ENCODE results near the gene THOC6.

THOC6 gene

GRCh38 chr16:2988590-2989099 lies 35.2 kb upstream of the THOC6 start:
- ChIA-PET POLR2A (ENCODE audit: low non-redundant PET) (no interaction called here), CTCF (no interaction called here)
- no peak overlapping the region for H3K27ac ChIP-seq
- no peak for TF ChIP-seq CTCF (conservative IDR thresholded peaks at IDR 0.05; ENCODE audit: low read depth)
- DNase-seq (ENCODE audit: low spot score) = no peak

DNA sequence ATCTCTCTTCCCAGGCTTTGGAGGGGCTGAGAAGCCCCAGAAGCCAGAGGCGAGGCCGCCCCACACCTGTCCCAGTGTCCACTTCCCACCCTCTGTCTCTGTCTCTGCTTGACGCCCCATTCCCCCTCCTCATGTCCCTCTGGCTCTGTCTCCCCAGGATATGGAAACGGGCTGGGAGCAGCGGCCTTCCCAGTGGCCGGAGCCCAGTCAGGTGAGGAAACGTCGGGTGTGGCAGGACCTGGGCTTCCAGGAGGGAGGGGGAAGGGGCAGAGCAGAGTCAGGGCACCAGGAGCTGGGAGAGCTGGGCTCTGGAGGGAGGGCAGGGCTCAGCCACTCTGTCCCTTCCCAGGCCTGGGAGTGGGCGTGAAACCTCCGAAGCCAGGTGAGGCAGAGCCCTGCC lies 32.9 kb upstream of the THOC6 start:
- no peak overlapping the region; the same call in 1 of the 2 replicates for H3K27ac ChIP-seq
- TF ChIP-seq CTCF (conservative IDR thresholded peaks at IDR 0.05; ENCODE audit: low read depth) = no peak
- no peak for DNase-seq (ENCODE audit: low spot score)
- ChIA-PET CTCF (interaction anchor here (1.0 kb wide), 1 partner anchor 21 kb away, joined by 8 read pairs; the partner anchor contains the start of gene PAQR4), POLR2A (ENCODE audit: low non-redundant PET) (interaction anchor here (0.7 to 1.7 kb wide), 3 partner anchors 19 to 30 kb away, joined by 4 to 10 read pairs (median 7); no protein-coding TSS in a partner anchor)

- POLR2A ChIA-PET (ENCODE audit: low non-redundant PET) = interaction anchor here (0.7 to 1.7 kb wide), 3 partner anchors 18 to 30 kb away, joined by 4 to 10 read pairs (median 7); no protein-coding TSS in a partner anchor
- CTCF ChIA-PET = interaction anchor here (1.0 to 1.1 kb wide), 2 partner anchors 22 to 40 kb away, joined by 4 to 8 read pairs; partner anchors contain the start of gene PAQR4
- no peak for DNase-seq (ENCODE audit: low spot score)
- TF ChIP-seq CTCF (conservative IDR thresholded peaks at IDR 0.05; ENCODE audit: low read depth) = no peak
- H3K27ac ChIP-seq = peak overlapping the region; percentile 63
Measured at GRCh38 chr16:2991566-2992261, 32.1 kb upstream of the THOC6 start.

GRCh38 chr16:2992383-2993081 lies 31.3 kb upstream of the THOC6 start:
- peak overlapping the region; percentile 63 for H3K27ac ChIP-seq
- no peak for TF ChIP-seq CTCF (conservative IDR thresholded peaks at IDR 0.05; ENCODE audit: low read depth)
- peak; percentile 89 for DNase-seq (ENCODE audit: low spot score)
- ChIA-PET POLR2A (ENCODE audit: low non-redundant PET) (interaction anchor here (1.7 kb wide), 1 partner anchor 29 kb away, joined by 10 read pairs; no protein-coding TSS in a partner anchor), CTCF (interaction anchor here (0.6 to 1.1 kb wide), 2 partner anchors 39 to 48 kb away, joined by 3 to 4 read pairs; no protein-coding TSS in a partner anchor)

DNA sequence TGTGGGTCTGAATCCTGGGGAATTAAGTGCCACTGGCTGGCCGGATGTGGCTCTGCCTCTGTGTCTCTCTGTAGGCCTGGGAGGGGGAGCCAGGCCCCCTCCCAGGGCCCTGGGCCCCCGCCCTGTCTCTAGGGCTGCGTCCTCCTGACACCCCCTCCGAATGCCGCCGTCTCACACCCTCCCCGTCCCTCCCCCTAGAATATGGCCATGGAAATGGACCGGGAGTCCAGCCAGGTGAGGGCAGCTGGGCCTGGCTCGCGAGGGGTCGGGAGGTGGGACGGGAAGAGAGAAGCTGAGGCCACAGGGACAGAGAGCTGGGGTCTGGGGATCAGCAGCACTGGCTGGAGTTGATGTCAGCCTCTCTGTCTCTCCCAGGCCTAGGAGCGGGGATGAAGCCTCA lies 27.5 kb upstream of the THOC6 start:
- ChIA-PET CTCF (interaction anchor here (0.5 to 0.7 kb wide), 2 partner anchors 16 to 32 kb away, joined by 3 to 6 read pairs; no protein-coding TSS in a partner anchor), POLR2A (ENCODE audit: low non-redundant PET) (no interaction called here)
- TF ChIP-seq CTCF (conservative IDR thresholded peaks at IDR 0.05; ENCODE audit: low read depth) = no peak
- DNase-seq (ENCODE audit: low spot score) = no peak
- H3K27ac ChIP-seq = peak overlapping the region; percentile 30; the same call in 1 of the 2 replicates

- H3K27ac ChIP-seq = no peak overlapping the region
- DNase-seq (ENCODE audit: low spot score) = no peak
- no peak for TF ChIP-seq CTCF (conservative IDR thresholded peaks at IDR 0.05; ENCODE audit: low read depth)
- POLR2A ChIA-PET (ENCODE audit: low non-redundant PET) = no interaction called here
- CTCF ChIA-PET = no interaction called here
Measured at GRCh38 chr16:2999929-3000328, 23.9 kb upstream of the THOC6 start.

Data from RWPE1 (cell line).